WTC11 (cell line): ENCODE results near the gene CYP27C1. TPM values are rescaled to one million over a fixed set of nuclear protein-coding genes. Genes with fewer than 3 reads are reported as not detected.

Source experiments
- ATAC-seq: fragments of 200-7000 bp; cut with Tn5 transposase; 2 replicates; pipeline ENCODE4 v1.10.0; 2021; ENCODE audit warnings: mild to moderate bottlenecking, moderate library complexity
- CTCF ChIA-PET: fragments of 300-600 bp; sonication (Branson Sonifier 250); formaldehyde crosslinking; loops from one replicate; lab custom pipeline; 2021; ENCODE audit warnings: antibody characterized with exemption; lab: Charles Lee
- POLR2A ChIA-PET: fragments of 350-600 bp; sonication (Branson Sonifier 250); formaldehyde crosslinking; loops from one replicate; lab custom pipeline; 2021; ENCODE audit warnings: antibody characterized with exemption; lab: Charles Lee
- DNase-seq: peaks from one replicate; pipeline ENCODE4 v3.0.0; 2021; ENCODE audit warnings: low spot score
- H3K27ac Mint-ChIP-seq: 2 replicates; pipeline ENCODE4 v1.8.0; 2021; ENCODE audit warnings: mixed read lengths
- H3K27me3 Mint-ChIP-seq: 2 replicates; pipeline ENCODE4 v1.8.0; 2021; ENCODE audit warnings: low read depth, mild to moderate bottlenecking, moderate library complexity, mixed read lengths
- H3K36me3 Mint-ChIP-seq: 2 replicates; pipeline ENCODE4 v1.8.0; 2021; ENCODE audit warnings: mixed read lengths
- H3K4me1 Mint-ChIP-seq: 2 replicates; pipeline ENCODE4 v1.8.0; 2022; ENCODE audit warnings: mixed read lengths
- H3K4me3 Mint-ChIP-seq: 2 replicates; pipeline ENCODE4 v1.8.0; 2021; ENCODE audit warnings: mild to moderate bottlenecking, moderate library complexity, mixed read lengths
- H3K9me3 Mint-ChIP-seq: 2 replicates; pipeline ENCODE4 v1.8.0; 2021; ENCODE audit warnings: mixed read lengths
- ATF1 ChIP-seq: sonication (generic); formaldehyde crosslinking; IDR thresholded peaks from 2 replicates; pipeline ENCODE4 v1.8.1; 2023; ENCODE audit warnings: mild to moderate bottlenecking, moderate library complexity, missing genetic modification reagents
- ATF6 ChIP-seq: sonication (generic); formaldehyde crosslinking; IDR thresholded peaks from 2 replicates; pipeline ENCODE4 v1.8.1; 2023; ENCODE audit warnings: mild to moderate bottlenecking, missing genetic modification reagents
- E2F1 ChIP-seq: sonication (generic); formaldehyde crosslinking; IDR thresholded peaks from 2 replicates; pipeline ENCODE4 v1.8.0; 2022; ENCODE audit warnings: mild to moderate bottlenecking, missing genetic modification reagents
- E2F5 ChIP-seq: sonication (generic); formaldehyde crosslinking; IDR thresholded peaks from 2 replicates; pipeline ENCODE4 v1.8.1; 2022; ENCODE audit warnings: mild to moderate bottlenecking, moderate library complexity, missing genetic modification reagents
- ERG ChIP-seq: fragments of 250-450 bp; sonication (Bioruptor Pico); IDR thresholded peaks from 2 replicates; pipeline ENCODE4 v1.8.0; 2021; ENCODE audit warnings: mild to moderate bottlenecking
- FOXJ3 ChIP-seq: sonication (generic); formaldehyde crosslinking; IDR thresholded peaks from 2 replicates; pipeline ENCODE4 v1.9.0; 2021; ENCODE audit warnings: missing genetic modification reagents, mild to moderate bottlenecking, borderline replicate concordance
- GRHL2 ChIP-seq: fragments of 250-450 bp; sonication (Bioruptor Pico); IDR thresholded peaks from 2 replicates; pipeline ENCODE4 v1.8.0; 2022; ENCODE audit warnings: mild to moderate bottlenecking, moderate library complexity; ENCODE audit not compliant: insufficient replicate concordance, severe bottlenecking
- HMGA2 ChIP-seq: fragments of 250-450 bp; sonication (Bioruptor Pico); IDR thresholded peaks from 2 replicates; pipeline ENCODE4 v1.4.0; 2021; ENCODE audit warnings: mild to moderate bottlenecking, moderate library complexity
- HMGXB4 ChIP-seq: sonication (generic); formaldehyde crosslinking; IDR thresholded peaks from 2 replicates; pipeline ENCODE4 v1.8.1; 2023; ENCODE audit warnings: mild to moderate bottlenecking, moderate library complexity, missing genetic modification reagents
- IRF2 ChIP-seq: sonication (generic); formaldehyde crosslinking; IDR thresholded peaks from 2 replicates; pipeline ENCODE4 v1.8.0; 2022; ENCODE audit warnings: low read depth, missing genetic modification reagents, borderline replicate concordance
- JUN ChIP-seq: sonication (generic); formaldehyde crosslinking; IDR thresholded peaks from 2 replicates; pipeline ENCODE4 v1.8.0; 2023; ENCODE audit warnings: mild to moderate bottlenecking, missing genetic modification reagents
- MYBL2 ChIP-seq: sonication (generic); formaldehyde crosslinking; IDR thresholded peaks from 2 replicates; pipeline ENCODE4 v1.8.1; 2023; ENCODE audit warnings: mild to moderate bottlenecking, moderate library complexity, missing genetic modification reagents
- NFATC4 ChIP-seq: fragments of 250-450 bp; sonication (Bioruptor Pico); IDR thresholded peaks from 2 replicates; pipeline ENCODE4 v1.9.0; 2021; ENCODE audit warnings: mild to moderate bottlenecking
- NR1H2 ChIP-seq: sonication (generic); formaldehyde crosslinking; IDR thresholded peaks from 2 replicates; pipeline ENCODE4 v1.9.0; 2021; ENCODE audit warnings: mild to moderate bottlenecking, moderate library complexity, missing genetic modification reagents
- RELA ChIP-seq: sonication (generic); formaldehyde crosslinking; IDR thresholded peaks from 2 replicates; pipeline ENCODE4 v1.8.1; 2022; ENCODE audit warnings: missing genetic modification reagents, mild to moderate bottlenecking, borderline replicate concordance
- SMAD4 ChIP-seq: sonication (generic); formaldehyde crosslinking; IDR thresholded peaks from 2 replicates; pipeline ENCODE4 v1.8.0; 2022; ENCODE audit warnings: mild to moderate bottlenecking, missing genetic modification reagents
- TCF7 ChIP-seq: sonication (generic); formaldehyde crosslinking; IDR thresholded peaks from 2 replicates; pipeline ENCODE4 v1.8.0; 2022; ENCODE audit warnings: mild to moderate bottlenecking, low read depth, missing genetic modification reagents, moderate library complexity
- TP53 ChIP-seq: sonication (generic); formaldehyde crosslinking; IDR thresholded peaks from 2 replicates; pipeline ENCODE4 v1.8.1; 2023; ENCODE audit warnings: mild to moderate bottlenecking, missing genetic modification reagents
- USF2 ChIP-seq: sonication (generic); formaldehyde crosslinking; IDR thresholded peaks from 2 replicates; pipeline ENCODE4 v1.8.1; 2023; ENCODE audit warnings: mild to moderate bottlenecking, missing genetic modification reagents, moderate library complexity
- ZNF121 ChIP-seq: sonication (generic); formaldehyde crosslinking; IDR thresholded peaks from 2 replicates; pipeline ENCODE4 v1.8.0; 2023; ENCODE audit warnings: missing genetic modification reagents
- ZNF138 ChIP-seq: sonication (generic); formaldehyde crosslinking; conservative IDR thresholded peaks from 2 replicates; pipeline ENCODE4 v1.8.1; 2022; ENCODE audit warnings: mild to moderate bottlenecking, moderate library complexity, missing genetic modification reagents
- ZNF263 ChIP-seq: sonication (generic); formaldehyde crosslinking; IDR thresholded peaks from 2 replicates; pipeline ENCODE4 v1.8.1; 2022; ENCODE audit warnings: low read depth, mild to moderate bottlenecking, moderate library complexity, missing genetic modification reagents
- ZNF281 ChIP-seq: sonication (generic); formaldehyde crosslinking; IDR thresholded peaks from 2 replicates; pipeline ENCODE4 v1.8.0; 2023; ENCODE audit warnings: mild to moderate bottlenecking, missing genetic modification reagents
- total RNA-seq: library from RNA; stranded (reverse); gene quantifications from 3 replicates; pipeline ENCODE4 v1.2.3, GENCODE V29; 2021

The CYP27C1 gene
- total RNA-seq, 1 experiment from 2014 or later, result 2.4 TPM

GRCh38 chr2:127161176-127162136, 58.6 kb downstream of the CYP27C1 start:
- Mint-ChIP-seq H3K4me1 (peaks cover 29% of the 10 kb centered on the region), H3K27ac (no peak overlapping the region), H3K27me3 (no peaks in the 10 kb centered on the region), H3K9me3 (peaks cover under 1% of the 10 kb centered on the region), H3K36me3 (no peaks in the 10 kb centered on the region), H3K4me3 (no peak overlapping the region)
- CTCF ChIA-PET, result interaction anchor here (1.1 to 1.9 kb wide), 4 partner anchors 15 to 430 kb away, joined by 3 to 9 read pairs (median 4); no protein-coding TSS in a partner anchor
- no peak for DNase-seq
- ATAC-seq, result no peak
- POLR2A ChIA-PET, result no interaction called here
- no peak for TF ChIP-seq TCF7 (CRISPR knock-in tag)
- TF ChIP-seq NR1H2 (CRISPR knock-in tag), result no peak
- TF ChIP-seq ZNF281 (CRISPR knock-in tag), result no peak
- no peak for TF ChIP-seq IRF2 (CRISPR knock-in tag)
- no peak for TF ChIP-seq SMAD4

- Mint-ChIP-seq H3K4me3 (no peak overlapping the region), H3K27ac (no peak overlapping the region), H3K4me1 (peaks cover 25% of the 10 kb centered on the region), H3K36me3 (no peaks in the 10 kb centered on the region), H3K9me3 (peaks cover 5% of the 10 kb centered on the region), H3K27me3 (no peaks in the 10 kb centered on the region)
- POLR2A ChIA-PET, result no interaction called here
- no peak for ATAC-seq
- CTCF ChIA-PET, result interaction anchor here (1.1 to 1.3 kb wide), 3 partner anchors 16 to 431 kb away, joined by 3 to 5 read pairs (median 4); no protein-coding TSS in a partner anchor
- DNase-seq, result no peak
- TF ChIP-seq RELA (CRISPR knock-in tag), result no peak
- no peak for TF ChIP-seq ZNF138 (CRISPR knock-in tag)
- no peak for TF ChIP-seq HMGA2 (CRISPR knock-in tag)
- TF ChIP-seq TP53 (CRISPR knock-in tag), result no peak
- TF ChIP-seq E2F1 (CRISPR knock-in tag), result no peak
- no peak for TF ChIP-seq ATF6 (CRISPR knock-in tag)
- no peak for TF ChIP-seq JUN (CRISPR knock-in tag)
- TF ChIP-seq USF2 (CRISPR knock-in tag), result no peak
- no peak for TF ChIP-seq ERG
- no peak for TF ChIP-seq E2F5 (CRISPR knock-in tag)
- TF ChIP-seq FOXJ3 (CRISPR knock-in tag), result no peak
- no peak for TF ChIP-seq MYBL2 (CRISPR knock-in tag)
- TF ChIP-seq ATF1 (CRISPR knock-in tag), result no peak
- no peak for TF ChIP-seq NFATC4 (CRISPR knock-in tag)
- TF ChIP-seq HMGXB4 (CRISPR knock-in tag), result no peak
- TF ChIP-seq ZNF121 (CRISPR knock-in tag), result no peak
- TF ChIP-seq SMAD4, result no peak
- no peak for TF ChIP-seq GRHL2 (CRISPR knock-in tag)
- TF ChIP-seq ZNF263 (CRISPR knock-in tag), result no peak
- TF ChIP-seq, all 79 proteins: peak for 0
These were observed 59.4 kb downstream of the CYP27C1 start for GRCh38 chr2:127160676-127161075.
